D721Med (cell line): ENCODE measurements around the gene HMGB2.

Experiments
- DNase-seq: peaks from one replicate; pipeline ENCODE4 v3.0.0; 2011; ENCODE audit warnings: low spot score; ENCODE audit not compliant: insufficient read length
- FAIRE-seq: peaks from 2 replicates; lab custom pipeline; 2011; peaks lifted over from hg19 to GRCh38; lab: Jason Lieb, UNC
- CTCF ChIP-seq: IDR thresholded peaks from 2 replicates; pipeline ENCODE4 v1.5.1; 2012; ENCODE audit warnings: mild to moderate bottlenecking, control low read depth; ENCODE audit not compliant: insufficient read depth; ENCODE audit errors: missing control alignments

HMGB2 gene

DNA sequence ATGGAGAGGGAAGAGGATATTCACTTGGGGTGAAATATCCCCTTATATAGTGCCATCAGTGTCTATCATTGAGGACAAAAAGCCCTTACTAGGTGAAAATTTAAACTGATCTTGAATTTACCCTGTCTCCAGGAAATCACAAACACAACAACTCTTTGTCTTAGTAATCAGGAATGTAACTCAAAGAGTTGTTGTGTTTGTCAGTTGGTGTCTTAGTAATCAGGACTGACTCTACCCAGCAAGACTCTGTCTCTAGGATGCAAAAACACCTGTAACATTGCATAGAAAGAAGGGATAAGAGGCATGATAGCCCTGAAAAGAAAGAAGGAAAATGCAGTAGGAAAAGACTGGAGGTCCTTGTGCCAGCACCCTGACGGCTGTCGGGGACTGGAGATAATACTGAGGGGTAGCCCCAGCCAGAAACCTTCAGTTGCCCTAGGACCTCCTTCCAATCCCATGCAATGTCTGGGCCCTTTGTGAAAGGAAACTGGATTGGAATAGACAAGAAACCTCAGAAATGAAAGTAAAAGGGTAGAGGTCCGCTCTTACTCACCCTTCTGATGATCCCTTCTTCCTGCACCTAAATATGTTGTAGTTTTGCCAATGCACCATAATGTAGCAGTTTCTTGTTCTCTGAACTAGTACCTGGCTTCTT, 45.3 kb downstream of the HMGB2 start:
- FAIRE-seq, result no peak
- no peak for TF ChIP-seq CTCF
- no peak for DNase-seq

DNA sequence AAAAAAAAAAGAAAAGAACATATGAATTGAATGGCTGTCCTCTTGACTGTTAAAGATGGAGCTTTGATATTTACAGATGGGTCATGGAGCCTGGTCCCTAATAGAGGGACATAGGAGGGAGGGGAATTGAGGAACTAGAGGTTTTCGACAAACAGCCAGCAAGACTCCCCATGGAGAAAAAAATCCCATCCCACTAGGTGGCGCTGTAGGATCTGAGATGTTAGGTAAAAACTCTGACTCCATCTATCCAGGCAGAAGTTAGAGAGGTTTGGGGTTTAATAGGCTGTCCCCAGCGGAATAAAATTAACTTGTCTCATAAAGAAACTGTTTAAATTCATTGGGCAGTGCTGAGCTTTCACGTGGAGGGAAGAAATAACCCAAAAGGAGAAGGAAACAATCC, 45.9 kb downstream of the HMGB2 start:
- no peak for DNase-seq

GRCh38 chr4:173287486-173287885, 46.7 kb downstream of the HMGB2 start:
- no peak for TF ChIP-seq CTCF
- FAIRE-seq, result no peak

More for the DNA sequence above, 45.9 kb downstream of the HMGB2 start:
- no peak for FAIRE-seq
- TF ChIP-seq CTCF, result peak; percentile 62

GRCh38 chr4:173284463-173284862, 49.7 kb downstream of the HMGB2 start:
- FAIRE-seq (no peak), DNase-seq (no peak)
- no peak for TF ChIP-seq CTCF

More at GRCh38 chr4:173287486-173287885, 46.7 kb downstream of the HMGB2 start:
- no peak for DNase-seq

GRCh38 chr4:173282626-173283025, 51.5 kb downstream of the HMGB2 start:
- FAIRE-seq (no peak), DNase-seq (no peak)
- no peak for TF ChIP-seq CTCF

DNA sequence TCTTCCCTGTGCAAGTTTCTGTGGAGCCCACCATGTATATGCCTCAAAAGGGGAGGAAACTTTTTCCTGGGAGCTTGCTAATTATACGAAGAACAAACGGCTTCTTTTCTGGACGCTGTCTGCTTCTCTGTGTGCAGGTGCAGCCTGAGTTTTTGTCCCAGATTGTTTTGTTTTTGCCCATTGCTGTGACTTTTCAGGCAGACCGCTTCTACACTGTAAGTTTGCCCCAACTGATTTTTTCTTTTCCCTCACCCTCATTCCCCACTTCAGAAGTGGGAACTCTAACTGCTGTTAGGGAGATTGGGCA, 51.9 kb downstream of the HMGB2 start:
- no peak for TF ChIP-seq CTCF
- no peak for DNase-seq
- FAIRE-seq, result no peak

GRCh38 chr4:173281406-173282255, 52.5 kb downstream of the HMGB2 start:
- TF ChIP-seq CTCF, result no peak
- FAIRE-seq, result no peak
- DNase-seq, result no peak
